ENCODE results near the gene ODR4. TPM values are rescaled to one million over a fixed set of nuclear protein-coding genes. Genes with fewer than 3 reads are reported as not detected.

Gene ODR4
- total RNA-seq, 1 experiment from 2014 or later: 14.5 TPM

DNA sequence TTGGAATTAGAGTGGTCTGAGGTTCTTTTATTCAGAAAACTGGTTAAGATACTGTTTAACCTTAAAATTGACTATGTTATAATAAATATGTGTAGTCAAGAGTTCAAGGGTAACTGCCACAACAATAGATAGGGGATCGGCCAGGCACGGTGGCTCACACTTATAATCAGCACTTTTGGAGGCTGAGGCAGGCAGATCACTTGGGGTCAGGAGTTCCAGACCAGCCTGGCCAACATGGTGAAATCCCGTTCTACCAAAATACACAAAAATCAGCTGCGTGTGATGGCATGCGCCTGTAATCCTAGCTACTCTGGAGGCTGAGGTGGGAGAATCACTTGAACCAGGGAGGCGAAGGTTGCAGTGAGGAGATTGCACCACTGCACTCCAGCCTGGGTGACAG is 45.8 kb downstream of the ODR4 start:
- TF ChIP-seq FOXP1 (CRISPR knock-in tag; IDR thresholded peaks at IDR 0.05; ENCODE audit: borderline replicate concordance) (no peak), E2F1 (CRISPR knock-in tag; IDR thresholded peaks at IDR 0.05) (no peak), CREM (CRISPR knock-in tag; IDR thresholded peaks at IDR 0.05) (no peak), ATF6 (CRISPR knock-in tag; IDR thresholded peaks at IDR 0.05) (no peak), ZNF671 (CRISPR knock-in tag; IDR thresholded peaks at IDR 0.05) (no peak), E2F5 (CRISPR knock-in tag; IDR thresholded peaks at IDR 0.05) (no peak), ZNF121 (CRISPR knock-in tag; IDR thresholded peaks at IDR 0.05) (no peak), OVOL2 (CRISPR knock-in tag; IDR thresholded peaks at IDR 0.05; ENCODE audit: borderline replicate concordance) (no peak), JUN (CRISPR knock-in tag; IDR thresholded peaks at IDR 0.05) (no peak), KAT7 (CRISPR knock-in tag; IDR thresholded peaks at IDR 0.05; ENCODE audit: borderline replicate concordance) (no peak), ETV6 (CRISPR knock-in tag; IDR thresholded peaks at IDR 0.05) (no peak), HMGA2 (CRISPR knock-in tag; IDR thresholded peaks at IDR 0.05) (no peak), IRF2 (CRISPR knock-in tag; IDR thresholded peaks at IDR 0.05; ENCODE audit: borderline replicate concordance, low read depth) (no peak), ZNF423 (CRISPR knock-in tag; IDR thresholded peaks at IDR 0.05) (no peak)
- TF ChIP-seq, protein P1, sequence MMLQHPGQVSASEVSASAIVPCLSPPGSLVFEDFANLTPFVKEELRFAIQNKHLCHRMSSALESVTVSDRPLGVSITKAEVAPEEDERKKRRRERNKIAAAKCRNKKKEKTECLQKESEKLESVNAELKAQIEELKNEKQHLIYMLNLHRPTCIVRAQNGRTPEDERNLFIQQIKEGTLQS (CRISPR knock-in tag; conservative IDR thresholded peaks at IDR 0.05): no peak
- TF ChIP-seq, protein P2, sequence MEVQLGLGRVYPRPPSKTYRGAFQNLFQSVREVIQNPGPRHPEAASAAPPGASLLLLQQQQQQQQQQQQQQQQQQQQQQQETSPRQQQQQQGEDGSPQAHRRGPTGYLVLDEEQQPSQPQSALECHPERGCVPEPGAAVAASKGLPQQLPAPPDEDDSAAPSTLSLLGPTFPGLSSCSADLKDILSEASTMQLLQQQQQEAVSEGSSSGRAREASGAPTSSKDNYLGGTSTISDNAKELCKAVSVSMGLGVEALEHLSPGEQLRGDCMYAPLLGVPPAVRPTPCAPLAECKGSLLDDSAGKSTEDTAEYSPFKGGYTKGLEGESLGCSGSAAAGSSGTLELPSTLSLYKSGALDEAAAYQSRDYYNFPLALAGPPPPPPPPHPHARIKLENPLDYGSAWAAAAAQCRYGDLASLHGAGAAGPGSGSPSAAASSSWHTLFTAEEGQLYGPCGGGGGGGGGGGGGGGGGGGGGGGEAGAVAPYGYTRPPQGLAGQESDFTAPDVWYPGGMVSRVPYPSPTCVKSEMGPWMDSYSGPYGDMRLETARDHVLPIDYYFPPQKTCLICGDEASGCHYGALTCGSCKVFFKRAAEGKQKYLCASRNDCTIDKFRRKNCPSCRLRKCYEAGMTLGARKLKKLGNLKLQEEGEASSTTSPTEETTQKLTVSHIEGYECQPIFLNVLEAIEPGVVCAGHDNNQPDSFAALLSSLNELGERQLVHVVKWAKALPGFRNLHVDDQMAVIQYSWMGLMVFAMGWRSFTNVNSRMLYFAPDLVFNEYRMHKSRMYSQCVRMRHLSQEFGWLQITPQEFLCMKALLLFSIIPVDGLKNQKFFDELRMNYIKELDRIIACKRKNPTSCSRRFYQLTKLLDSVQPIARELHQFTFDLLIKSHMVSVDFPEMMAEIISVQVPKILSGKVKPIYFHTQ (CRISPR knock-in tag; IDR thresholded peaks at IDR 0.05): no peak
- TF ChIP-seq, protein P3, sequence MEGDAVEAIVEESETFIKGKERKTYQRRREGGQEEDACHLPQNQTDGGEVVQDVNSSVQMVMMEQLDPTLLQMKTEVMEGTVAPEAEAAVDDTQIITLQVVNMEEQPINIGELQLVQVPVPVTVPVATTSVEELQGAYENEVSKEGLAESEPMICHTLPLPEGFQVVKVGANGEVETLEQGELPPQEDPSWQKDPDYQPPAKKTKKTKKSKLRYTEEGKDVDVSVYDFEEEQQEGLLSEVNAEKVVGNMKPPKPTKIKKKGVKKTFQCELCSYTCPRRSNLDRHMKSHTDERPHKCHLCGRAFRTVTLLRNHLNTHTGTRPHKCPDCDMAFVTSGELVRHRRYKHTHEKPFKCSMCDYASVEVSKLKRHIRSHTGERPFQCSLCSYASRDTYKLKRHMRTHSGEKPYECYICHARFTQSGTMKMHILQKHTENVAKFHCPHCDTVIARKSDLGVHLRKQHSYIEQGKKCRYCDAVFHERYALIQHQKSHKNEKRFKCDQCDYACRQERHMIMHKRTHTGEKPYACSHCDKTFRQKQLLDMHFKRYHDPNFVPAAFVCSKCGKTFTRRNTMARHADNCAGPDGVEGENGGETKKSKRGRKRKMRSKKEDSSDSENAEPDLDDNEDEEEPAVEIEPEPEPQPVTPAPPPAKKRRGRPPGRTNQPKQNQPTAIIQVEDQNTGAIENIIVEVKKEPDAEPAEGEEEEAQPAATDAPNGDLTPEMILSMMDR (IDR thresholded peaks at IDR 0.05): no peak
- no peaks in the 10 kb centered on the region for H3K27me3 Mint-ChIP-seq (ENCODE audit: low read depth)
- H3K4me3 Mint-ChIP-seq: no peak overlapping the region
- no peak for ATAC-seq
- POLR2A ChIA-PET: no interaction called here
- H3K36me3 Mint-ChIP-seq: peaks cover 16% of the 10 kb centered on the region
- no peak for DNase-seq (ENCODE audit: low spot score)
- H3K9me3 Mint-ChIP-seq: no peaks in the 10 kb centered on the region
- CTCF ChIA-PET: interaction anchor here (1.0 to 1.9 kb wide), 2 partner anchors 17 to 46 kb away, joined by 3 to 9 read pairs; partner anchors contain the start of gene TPR
- no peaks in the 10 kb centered on the region for H3K4me1 Mint-ChIP-seq
- H3K27ac Mint-ChIP-seq: no peak overlapping the region

GRCh38 chr1:186424539-186424938 is 48.9 kb downstream of the ODR4 start:
- Mint-ChIP-seq H3K27me3 (ENCODE audit: low read depth) (no peaks in the 10 kb centered on the region), H3K4me3 (no peak overlapping the region), H3K36me3 (peaks cover 4% of the 10 kb centered on the region; the same call in 1 of the 2 replicates), H3K9me3 (no peaks in the 10 kb centered on the region), H3K4me1 (no peaks in the 10 kb centered on the region), H3K27ac (no peak overlapping the region)
- ATAC-seq: no peak
- no peak for DNase-seq (ENCODE audit: low spot score)
- POLR2A ChIA-PET: no interaction called here
- CTCF ChIA-PET: no interaction called here
- TF ChIP-seq, protein P3 (IDR thresholded peaks at IDR 0.05): no peak
- TF ChIP-seq ZNF121 (CRISPR knock-in tag; IDR thresholded peaks at IDR 0.05) (no peak), FOXJ3 (CRISPR knock-in tag; IDR thresholded peaks at IDR 0.05; ENCODE audit: borderline replicate concordance) (no peak), KAT7 (CRISPR knock-in tag; IDR thresholded peaks at IDR 0.05; ENCODE audit: borderline replicate concordance) (no peak)
- TF ChIP-seq, protein P4, sequence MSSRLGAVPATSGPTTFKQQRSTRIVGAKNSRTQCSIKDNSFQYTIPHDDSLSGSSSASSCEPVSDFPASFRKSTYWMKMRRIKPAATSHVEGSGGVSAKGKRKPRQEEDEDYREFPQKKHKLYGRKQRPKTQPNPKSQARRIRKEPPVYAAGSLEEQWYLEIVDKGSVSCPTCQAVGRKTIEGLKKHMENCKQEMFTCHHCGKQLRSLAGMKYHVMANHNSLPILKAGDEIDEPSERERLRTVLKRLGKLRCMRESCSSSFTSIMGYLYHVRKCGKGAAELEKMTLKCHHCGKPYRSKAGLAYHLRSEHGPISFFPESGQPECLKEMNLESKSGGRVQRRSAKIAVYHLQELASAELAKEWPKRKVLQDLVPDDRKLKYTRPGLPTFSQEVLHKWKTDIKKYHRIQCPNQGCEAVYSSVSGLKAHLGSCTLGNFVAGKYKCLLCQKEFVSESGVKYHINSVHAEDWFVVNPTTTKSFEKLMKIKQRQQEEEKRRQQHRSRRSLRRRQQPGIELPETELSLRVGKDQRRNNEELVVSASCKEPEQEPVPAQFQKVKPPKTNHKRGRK (CRISPR knock-in tag; IDR thresholded peaks at IDR 0.05; ENCODE audit: borderline replicate concordance): no peak
- TF ChIP-seq, protein P2 (CRISPR knock-in tag; IDR thresholded peaks at IDR 0.05): no peak
